NT2/D1 (cell line): ENCODE measurements around the gene UQCC2.

Experiments
- SUZ12 ChIP-seq: IDR thresholded peaks from 2 replicates; pipeline ENCODE4 v1.6.1; 2011; ENCODE audit not compliant: insufficient read length, insufficient read depth; ENCODE audit errors: extremely low read depth
- YY1 ChIP-seq: IDR thresholded peaks from 2 replicates; pipeline ENCODE4 v1.6.1; 2011; ENCODE audit not compliant: insufficient read length, insufficient read depth
- ZNF274 ChIP-seq: IDR thresholded peaks from 2 replicates; pipeline ENCODE4 v1.6.1; 2011; ENCODE audit warnings: mild to moderate bottlenecking, low read depth, low read length

DNA sequence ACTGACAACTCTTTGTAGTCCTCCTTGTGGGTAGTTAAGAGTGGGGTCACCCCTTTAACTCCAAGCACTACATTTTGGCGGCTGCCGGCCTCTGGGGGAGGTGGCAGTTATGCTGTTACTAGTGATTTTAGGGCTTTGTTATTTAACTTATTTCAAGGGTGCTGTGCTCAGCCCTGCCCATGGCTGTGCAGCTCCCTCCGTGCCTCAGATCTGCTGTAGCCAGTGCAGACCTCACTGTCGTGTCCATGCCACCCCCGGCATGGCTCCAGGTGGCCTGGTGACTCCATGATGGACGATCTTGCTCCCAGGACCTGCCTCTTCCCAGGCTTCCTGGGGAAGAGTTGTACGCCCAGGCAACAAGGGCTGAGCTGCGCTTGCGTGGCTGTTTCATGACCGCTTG is 15.4 kb downstream of the UQCC2 start:
- TF ChIP-seq ZNF274 (no peak), YY1 (no peak), SUZ12 (no peak)
